Fibroblast of pulmonary artery (primary cell): Measurements from ENCODE around the gene METTL25B.

Experiments
- DNase-seq: peaks from one replicate; pipeline ENCODE4 v3.0.0-alpha.2; 2010; ENCODE audit warnings: low read depth
- H3K4me3 ChIP-seq: replicated peaks from 2 replicates; pipeline ENCODE4 v1.5.1; 2011; ENCODE audit warnings: low read depth, mild to moderate bottlenecking, control low read depth, low read length, moderate library complexity
- TF ChIP-seq, protein P1 (sequence below): IDR thresholded peaks from 2 replicates; pipeline ENCODE4 v1.5.1; 2011; ENCODE audit warnings: mild to moderate bottlenecking, control low read depth, low read length, inconsistent platforms; ENCODE audit errors: missing control alignments

The METTL25B gene

DNA sequence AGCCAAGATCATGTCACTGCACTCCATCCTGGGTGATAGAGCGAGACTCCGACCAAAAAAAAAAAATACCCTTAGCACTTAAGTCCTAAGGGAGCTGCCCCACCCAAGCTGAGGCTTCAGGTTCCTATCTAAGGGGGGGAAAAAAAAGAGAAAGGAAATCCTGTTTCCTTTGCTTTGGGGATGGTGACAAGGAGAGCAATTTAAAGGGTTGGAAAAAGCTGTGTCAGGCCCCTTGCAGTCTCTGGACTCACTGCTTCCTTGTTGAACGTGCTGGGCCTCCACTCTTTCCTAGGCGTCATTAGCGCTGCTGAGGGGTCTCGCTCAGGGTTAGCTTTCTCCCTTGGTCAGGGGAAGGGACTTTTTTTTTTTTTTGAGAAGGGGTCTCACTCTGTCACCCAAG lies 57.2 kb downstream of the METTL25B start:
- no peak for DNase-seq
- TF ChIP-seq, protein P1, sequence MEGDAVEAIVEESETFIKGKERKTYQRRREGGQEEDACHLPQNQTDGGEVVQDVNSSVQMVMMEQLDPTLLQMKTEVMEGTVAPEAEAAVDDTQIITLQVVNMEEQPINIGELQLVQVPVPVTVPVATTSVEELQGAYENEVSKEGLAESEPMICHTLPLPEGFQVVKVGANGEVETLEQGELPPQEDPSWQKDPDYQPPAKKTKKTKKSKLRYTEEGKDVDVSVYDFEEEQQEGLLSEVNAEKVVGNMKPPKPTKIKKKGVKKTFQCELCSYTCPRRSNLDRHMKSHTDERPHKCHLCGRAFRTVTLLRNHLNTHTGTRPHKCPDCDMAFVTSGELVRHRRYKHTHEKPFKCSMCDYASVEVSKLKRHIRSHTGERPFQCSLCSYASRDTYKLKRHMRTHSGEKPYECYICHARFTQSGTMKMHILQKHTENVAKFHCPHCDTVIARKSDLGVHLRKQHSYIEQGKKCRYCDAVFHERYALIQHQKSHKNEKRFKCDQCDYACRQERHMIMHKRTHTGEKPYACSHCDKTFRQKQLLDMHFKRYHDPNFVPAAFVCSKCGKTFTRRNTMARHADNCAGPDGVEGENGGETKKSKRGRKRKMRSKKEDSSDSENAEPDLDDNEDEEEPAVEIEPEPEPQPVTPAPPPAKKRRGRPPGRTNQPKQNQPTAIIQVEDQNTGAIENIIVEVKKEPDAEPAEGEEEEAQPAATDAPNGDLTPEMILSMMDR: no peak
- no peak overlapping the region for H3K4me3 ChIP-seq
